Measurements from ENCODE around the gene TAS2R3. TPM values are rescaled to one million over a fixed set of nuclear protein-coding genes. Genes with fewer than 3 reads are reported as not detected.

Gene TAS2R3
- total and polyA plus RNA-seq, 9 of the 15 experiments (the other 6 are each of a cell fraction or from before 2014, with no cell fraction given) = 0.37 to 1.9 (median 1.2) TPM; not detected in 2

DNA sequence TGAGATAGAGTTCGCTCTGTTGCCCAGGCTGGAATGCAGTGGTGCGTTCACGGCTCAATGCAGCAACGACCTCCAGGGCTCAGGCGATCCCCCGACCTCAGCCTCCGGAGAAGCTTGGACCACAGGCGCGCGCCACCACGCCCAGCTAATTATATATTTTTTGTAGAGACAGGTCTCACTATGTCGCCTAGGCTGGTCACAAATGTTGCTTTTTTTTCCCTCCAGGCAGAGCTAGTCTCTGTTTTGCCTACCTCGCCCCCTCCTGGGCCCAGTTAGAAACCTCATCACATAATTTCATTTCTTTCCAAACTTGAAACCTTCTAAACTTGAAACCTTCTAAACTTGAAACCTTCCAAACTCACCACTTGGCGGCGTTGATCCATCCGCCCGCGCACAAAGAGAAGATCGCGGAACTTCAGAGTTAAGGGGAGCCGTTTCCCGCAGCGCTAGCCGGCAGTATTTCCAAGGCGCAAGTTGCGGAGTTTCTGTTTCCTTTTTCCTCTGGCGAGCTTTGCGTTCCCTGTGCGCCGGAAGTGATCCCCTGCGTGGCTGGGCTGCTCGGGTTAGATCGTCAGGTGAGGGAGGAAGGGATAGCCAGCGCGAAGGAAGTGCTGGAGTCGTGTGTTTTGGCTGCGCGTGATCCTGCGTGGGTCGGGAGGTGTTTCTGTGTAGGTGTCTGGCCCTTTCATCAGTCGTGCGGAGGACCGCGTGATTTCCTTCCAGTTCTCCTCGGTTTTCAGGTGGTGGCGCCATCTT, 25.9 kb upstream of the TAS2R3 start, which contains the start of gene SSBP1 (continued):
- TF ChIP-seq, protein P1, sequence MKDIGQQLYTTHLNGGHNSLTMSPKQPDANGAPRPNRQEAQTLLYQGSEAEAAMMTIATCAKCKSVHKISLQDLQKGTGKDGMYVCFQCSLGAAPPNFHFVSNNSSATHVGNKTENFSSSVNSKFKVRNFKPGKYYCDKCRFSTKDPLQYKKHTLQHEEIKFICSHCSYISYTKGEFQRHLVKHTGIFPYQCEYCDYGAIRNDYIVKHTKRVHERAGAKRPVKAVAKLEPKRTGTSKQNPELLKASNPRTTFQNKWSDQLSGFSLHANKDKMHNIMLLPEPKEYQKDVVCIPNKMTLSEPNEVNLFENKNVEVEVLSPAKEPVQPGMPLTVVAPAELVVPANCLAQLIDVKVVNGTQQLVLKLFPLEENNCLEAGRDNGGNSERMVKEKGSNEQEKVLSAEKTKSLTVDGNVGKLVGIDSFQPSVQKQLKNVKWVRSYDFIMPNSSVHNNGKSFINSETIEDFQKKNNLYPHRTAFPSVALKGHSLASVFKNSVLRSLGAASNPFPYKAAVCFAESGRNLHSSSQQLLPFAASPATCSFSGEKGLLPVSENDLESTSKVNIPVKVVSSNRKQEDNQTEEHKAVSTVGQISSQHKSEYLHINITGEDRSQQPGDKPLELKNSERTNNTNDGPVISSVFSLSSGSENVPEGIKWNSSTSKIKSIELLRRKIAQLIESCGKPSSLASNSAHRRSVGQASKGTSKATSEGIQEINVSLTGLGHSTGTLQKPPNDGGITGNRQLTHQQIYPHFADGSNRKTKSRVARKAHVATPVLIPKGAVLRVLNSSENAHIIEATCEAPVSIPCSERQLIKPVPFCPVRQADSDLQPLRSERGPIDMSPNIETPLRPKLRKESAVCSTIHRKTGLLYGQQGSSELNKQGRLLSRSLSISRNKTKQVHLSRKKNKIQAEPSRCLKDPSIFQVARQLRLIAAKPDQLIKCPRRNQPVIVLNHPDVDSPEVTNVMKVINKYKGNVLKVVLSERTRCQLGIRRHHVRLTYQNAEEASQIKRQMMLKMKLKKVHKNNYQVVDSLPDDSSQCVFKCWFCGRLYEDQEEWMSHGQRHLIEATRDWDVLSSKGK (CRISPR knock-in tag; IDR thresholded peaks at IDR 0.05) = no peak
- peak; percentile 65; the same call in 1 of the 2 replicates for TF ChIP-seq JUN (IDR thresholded peaks at IDR 0.05; ENCODE audit: borderline replicate concordance, low read depth, low read length)
- TF ChIP-seq JUN (CRISPR knock-in tag; IDR thresholded peaks at IDR 0.05; ENCODE audit: borderline replicate concordance) = 0 out of 2 replicates have a peak, but pooled peaks have one; percentile 80
- TF ChIP-seq NRF1 (conservative IDR thresholded peaks at IDR 0.05 in 1 of 2, IDR thresholded peaks at IDR 0.05 in 1 of 2) = peak; percentile 77 to 82
- TF ChIP-seq, protein P2, sequence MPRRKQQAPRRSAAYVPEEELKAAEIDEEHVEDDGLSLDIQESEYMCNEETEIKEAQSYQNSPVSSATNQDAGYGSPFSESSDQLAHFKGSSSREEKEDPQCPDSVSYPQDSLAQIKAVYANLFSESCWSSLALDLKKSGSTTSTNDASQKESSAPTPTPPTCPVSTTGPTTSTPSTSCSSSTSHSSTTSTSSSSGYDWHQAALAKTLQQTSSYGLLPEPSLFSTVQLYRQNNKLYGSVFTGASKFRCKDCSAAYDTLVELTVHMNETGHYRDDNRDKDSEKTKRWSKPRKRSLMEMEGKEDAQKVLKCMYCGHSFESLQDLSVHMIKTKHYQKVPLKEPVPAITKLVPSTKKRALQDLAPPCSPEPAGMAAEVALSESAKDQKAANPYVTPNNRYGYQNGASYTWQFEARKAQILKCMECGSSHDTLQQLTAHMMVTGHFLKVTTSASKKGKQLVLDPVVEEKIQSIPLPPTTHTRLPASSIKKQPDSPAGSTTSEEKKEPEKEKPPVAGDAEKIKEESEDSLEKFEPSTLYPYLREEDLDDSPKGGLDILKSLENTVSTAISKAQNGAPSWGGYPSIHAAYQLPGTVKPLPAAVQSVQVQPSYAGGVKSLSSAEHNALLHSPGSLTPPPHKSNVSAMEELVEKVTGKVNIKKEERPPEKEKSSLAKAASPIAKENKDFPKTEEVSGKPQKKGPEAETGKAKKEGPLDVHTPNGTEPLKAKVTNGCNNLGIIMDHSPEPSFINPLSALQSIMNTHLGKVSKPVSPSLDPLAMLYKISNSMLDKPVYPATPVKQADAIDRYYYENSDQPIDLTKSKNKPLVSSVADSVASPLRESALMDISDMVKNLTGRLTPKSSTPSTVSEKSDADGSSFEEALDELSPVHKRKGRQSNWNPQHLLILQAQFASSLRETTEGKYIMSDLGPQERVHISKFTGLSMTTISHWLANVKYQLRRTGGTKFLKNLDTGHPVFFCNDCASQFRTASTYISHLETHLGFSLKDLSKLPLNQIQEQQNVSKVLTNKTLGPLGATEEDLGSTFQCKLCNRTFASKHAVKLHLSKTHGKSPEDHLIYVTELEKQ (CRISPR knock-in tag; IDR thresholded peaks at IDR 0.05) = no peak
- TF ChIP-seq ZSCAN32 (CRISPR knock-in tag; IDR thresholded peaks at IDR 0.05) = peak; percentile 75; the same call in 1 of the 2 replicates
- TF ChIP-seq ZBTB17 (CRISPR knock-in tag; IDR thresholded peaks at IDR 0.05) = peak; percentile 88
- TF ChIP-seq, protein P3, sequence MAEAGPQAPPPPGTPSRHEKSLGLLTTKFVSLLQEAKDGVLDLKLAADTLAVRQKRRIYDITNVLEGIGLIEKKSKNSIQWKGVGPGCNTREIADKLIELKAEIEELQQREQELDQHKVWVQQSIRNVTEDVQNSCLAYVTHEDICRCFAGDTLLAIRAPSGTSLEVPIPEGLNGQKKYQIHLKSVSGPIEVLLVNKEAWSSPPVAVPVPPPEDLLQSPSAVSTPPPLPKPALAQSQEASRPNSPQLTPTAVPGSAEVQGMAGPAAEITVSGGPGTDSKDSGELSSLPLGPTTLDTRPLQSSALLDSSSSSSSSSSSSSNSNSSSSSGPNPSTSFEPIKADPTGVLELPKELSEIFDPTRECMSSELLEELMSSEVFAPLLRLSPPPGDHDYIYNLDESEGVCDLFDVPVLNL (CRISPR knock-in tag; IDR thresholded peaks at IDR 0.05; ENCODE audit: low read depth) = no peak; the same call in 1 of the 2 replicates
- TF ChIP-seq ZNF124 (CRISPR knock-in tag; IDR thresholded peaks at IDR 0.05) = no peak
- TF ChIP-seq BDP1 (IDR thresholded peaks at IDR 0.05; ENCODE audit: insufficient read depth, insufficient read length) = no peak
- peak; percentile 69 for TF ChIP-seq HDAC8 (tag; IDR thresholded peaks at IDR 0.05)
- no peak for TF ChIP-seq PURB (CRISPR knock-in tag; IDR thresholded peaks at IDR 0.05; ENCODE audit: low read depth)
- TF ChIP-seq ARID1B (IDR thresholded peaks at IDR 0.05) = peak; percentile 59; the same call in 1 of the 2 replicates
- TF ChIP-seq GTF2A2 (tag; IDR thresholded peaks at IDR 0.05) = no peak
- TF ChIP-seq SMARCE1 (IDR thresholded peaks at IDR 0.05) = peak; percentile 57; the same call in 1 of the 2 replicates
- peak in 1 of 2 experiments; percentile 72; a peak in 1 of 4 replicates for TF ChIP-seq NONO (IDR thresholded peaks at IDR 0.05; ENCODE audit: low read depth in 2 of 2, low read length in 1 of 2)
- TF ChIP-seq, protein P4, sequence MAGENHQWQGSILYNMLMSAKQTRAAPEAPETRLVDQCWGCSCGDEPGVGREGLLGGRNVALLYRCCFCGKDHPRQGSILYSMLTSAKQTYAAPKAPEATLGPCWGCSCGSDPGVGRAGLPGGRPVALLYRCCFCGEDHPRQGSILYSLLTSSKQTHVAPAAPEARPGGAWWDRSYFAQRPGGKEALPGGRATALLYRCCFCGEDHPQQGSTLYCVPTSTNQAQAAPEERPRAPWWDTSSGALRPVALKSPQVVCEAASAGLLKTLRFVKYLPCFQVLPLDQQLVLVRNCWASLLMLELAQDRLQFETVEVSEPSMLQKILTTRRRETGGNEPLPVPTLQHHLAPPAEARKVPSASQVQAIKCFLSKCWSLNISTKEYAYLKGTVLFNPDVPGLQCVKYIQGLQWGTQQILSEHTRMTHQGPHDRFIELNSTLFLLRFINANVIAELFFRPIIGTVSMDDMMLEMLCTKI (IDR thresholded peaks at IDR 0.05; ENCODE audit: partially characterized antibody) = no peak
- peak; percentile 97 for TF ChIP-seq EGR1 (conservative IDR thresholded peaks at IDR 0.05)
